Measurements from ENCODE around the gene ANKIB1.
"Not testable (repeated sequence)": the region's sequence is repeated elsewhere in the genome, so short reads cannot be mapped to it uniquely, and the experiment has no call there.

Gene ANKIB1, protein sequence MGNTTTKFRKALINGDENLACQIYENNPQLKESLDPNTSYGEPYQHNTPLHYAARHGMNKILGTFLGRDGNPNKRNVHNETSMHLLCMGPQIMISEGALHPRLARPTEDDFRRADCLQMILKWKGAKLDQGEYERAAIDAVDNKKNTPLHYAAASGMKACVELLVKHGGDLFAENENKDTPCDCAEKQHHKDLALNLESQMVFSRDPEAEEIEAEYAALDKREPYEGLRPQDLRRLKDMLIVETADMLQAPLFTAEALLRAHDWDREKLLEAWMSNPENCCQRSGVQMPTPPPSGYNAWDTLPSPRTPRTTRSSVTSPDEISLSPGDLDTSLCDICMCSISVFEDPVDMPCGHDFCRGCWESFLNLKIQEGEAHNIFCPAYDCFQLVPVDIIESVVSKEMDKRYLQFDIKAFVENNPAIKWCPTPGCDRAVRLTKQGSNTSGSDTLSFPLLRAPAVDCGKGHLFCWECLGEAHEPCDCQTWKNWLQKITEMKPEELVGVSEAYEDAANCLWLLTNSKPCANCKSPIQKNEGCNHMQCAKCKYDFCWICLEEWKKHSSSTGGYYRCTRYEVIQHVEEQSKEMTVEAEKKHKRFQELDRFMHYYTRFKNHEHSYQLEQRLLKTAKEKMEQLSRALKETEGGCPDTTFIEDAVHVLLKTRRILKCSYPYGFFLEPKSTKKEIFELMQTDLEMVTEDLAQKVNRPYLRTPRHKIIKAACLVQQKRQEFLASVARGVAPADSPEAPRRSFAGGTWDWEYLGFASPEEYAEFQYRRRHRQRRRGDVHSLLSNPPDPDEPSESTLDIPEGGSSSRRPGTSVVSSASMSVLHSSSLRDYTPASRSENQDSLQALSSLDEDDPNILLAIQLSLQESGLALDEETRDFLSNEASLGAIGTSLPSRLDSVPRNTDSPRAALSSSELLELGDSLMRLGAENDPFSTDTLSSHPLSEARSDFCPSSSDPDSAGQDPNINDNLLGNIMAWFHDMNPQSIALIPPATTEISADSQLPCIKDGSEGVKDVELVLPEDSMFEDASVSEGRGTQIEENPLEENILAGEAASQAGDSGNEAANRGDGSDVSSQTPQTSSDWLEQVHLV

DNA sequence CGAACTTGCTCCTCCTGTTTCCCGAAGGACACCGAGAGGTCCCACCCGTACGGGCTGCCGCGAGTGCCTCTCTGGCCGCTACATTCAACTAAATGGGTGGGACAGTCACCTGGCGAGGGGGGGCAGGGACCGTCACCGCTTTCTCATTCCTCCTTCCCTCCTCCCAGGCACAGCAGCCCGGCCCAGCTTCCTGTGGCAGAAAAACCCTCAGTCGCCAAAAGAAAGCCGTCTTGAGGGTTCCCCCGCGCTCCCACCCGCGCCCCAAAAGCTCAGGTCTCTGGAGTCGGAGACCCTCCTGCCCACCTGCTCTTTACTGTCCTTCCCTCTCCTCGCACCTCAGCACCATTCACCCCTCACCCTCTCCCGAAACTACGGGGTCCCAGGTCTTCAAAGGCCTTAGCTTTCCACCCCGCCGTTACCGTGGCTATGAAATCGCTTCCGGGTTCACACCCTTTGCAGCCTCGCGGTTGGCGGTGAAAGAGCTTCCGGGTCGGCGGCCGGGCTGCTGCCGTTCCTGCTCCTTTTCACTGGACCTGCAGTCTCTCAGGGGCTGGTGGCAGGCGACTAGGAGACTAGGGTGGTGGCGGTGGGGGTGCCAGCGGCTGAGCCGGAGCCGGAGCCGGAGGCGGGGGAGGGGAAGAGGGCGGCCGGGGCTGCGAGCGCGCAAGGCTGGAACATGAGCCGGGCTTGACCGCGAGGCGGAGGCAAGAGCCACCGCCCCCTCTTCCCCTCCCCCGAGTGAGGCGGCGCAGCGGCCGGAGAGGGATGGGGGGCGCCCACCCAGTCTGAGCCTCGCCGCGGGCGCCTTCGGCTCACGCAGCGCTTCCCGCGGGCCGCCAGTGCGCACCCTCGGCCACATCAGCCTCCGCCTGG, at the start of gene ANKIB1, which contains the start of gene KRIT1:
Gene ANKIB1 (plus strand): TSS at position 488 of the 873 bp plus-strand sequence. CDS start 49,005 bp downstream, outside the sequence.
Gene KRIT1 (minus strand): TSS at position 428 of the 873 bp plus-strand sequence. CDS start 3,779 bp downstream, outside the sequence.
- DNase-seq = peak; percentile 85 to 86

DNA sequence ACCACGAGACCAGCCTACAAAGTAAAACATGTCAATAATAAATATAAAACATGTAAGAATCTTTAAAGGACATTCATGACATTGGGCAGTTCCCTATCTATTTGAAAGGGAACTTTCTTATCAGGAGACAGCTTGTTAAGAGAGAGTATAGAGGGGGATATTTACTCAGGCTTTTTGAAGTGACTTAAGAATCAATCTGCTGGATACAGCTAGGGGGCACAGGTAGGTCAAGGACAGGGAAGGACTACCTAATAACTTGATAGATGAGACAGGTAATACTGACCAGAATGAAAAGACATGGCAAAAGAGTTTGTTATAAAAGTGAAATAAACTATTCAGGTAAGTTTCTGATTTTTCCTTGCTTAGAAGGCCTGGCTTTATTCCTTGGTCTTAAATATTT, 45.0 kb upstream of the ANKIB1 start:
- DNase-seq = no peak

DNA sequence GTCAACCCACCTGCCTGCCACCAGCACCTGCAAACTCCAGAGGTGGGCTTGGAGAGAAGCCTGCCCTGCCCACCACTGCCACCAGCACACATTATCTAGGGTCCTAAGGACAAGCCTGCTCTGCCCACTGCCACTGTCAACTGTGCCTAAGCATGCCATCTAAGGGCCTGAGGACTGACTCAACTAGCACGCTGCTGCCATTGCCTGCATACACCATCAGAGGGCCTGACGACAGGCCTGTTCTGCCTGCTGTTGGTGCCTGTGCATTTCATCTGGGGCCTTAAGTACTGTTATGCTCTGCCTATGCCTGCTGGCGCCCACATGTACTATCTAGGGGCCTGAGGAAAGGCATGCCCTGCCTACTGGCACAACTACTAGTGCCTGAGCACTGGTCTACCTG, 39.8 kb upstream of the ANKIB1 start:
- no peak for DNase-seq

DNA sequence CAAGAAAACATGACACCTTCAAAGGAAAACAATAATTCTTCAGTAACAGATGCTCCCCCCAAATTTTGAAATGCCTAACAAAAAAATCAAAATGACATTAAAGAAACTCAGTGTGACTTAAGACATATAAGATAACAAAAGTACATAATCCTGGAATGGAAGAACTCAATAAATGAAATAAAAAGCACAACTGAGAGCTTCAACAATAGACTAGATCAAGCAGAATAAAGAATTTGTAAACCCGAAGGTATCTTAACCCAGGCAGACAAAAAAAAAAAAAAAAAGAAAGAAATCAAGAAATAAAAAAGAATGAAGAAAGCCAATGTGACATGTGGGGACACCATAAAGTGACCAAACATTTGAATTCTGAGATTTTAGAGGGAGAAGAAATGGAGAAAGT, 39.1 kb upstream of the ANKIB1 start:
- no peak for DNase-seq

DNA sequence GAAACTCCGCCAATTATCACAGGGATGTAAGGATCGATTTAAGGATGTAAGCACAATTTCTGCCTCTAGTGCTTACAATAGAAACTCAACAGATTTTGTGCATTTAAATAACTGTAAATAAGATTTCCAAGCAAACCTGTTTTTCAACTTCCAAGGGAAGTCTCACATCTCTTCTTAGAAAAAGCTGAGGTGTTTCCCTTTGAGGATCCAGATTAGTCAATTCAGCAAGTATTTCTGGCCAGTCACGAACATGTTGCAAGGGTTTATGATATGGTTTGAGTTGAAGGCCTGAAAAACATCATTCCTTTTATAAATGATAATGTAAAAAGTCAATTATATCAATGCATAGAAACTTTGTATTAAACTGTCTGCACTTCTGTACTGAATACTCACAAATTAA, 24.0 kb upstream of the ANKIB1 start:
- no peak for DNase-seq

DNA sequence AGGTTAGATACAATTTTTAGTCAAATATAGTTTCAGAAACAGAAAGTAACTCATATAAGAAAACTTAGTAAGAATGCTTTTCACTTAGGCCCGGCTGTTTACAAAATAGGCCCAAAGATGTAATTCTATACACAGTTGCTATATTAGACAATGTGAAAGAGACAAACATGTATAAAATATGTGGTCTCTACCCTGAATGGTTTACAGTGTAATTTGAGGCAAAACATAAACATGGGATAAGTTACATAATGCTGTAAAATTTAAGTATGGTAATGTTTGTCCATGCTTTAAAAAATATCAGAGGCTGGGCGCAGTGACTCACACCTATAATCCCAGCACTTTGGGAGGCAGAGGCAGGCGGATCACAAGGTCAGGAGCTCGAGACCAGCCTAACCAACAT, 18.8 kb upstream of the ANKIB1 start:
- no peak for DNase-seq

DNA sequence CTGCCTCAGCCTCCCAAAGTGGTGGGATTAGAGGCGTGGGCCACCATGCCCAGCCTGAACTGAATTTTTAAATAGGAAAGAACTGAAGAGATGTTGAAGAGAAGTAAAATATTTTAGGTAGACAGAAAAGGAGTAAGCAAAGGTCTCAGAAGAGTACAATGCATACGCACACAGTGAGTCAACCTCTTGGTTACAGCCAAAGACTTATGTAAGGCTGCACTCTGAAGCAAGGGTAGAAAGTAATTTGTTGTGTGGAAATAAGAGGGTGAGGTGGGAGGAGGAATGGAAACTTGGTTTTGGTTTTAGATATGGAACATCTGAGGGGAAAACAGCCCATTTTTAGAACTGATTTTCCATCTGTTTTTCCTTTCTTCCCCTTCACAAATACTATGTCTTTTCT, 17.7 kb upstream of the ANKIB1 start:
- DNase-seq = no peak

DNA sequence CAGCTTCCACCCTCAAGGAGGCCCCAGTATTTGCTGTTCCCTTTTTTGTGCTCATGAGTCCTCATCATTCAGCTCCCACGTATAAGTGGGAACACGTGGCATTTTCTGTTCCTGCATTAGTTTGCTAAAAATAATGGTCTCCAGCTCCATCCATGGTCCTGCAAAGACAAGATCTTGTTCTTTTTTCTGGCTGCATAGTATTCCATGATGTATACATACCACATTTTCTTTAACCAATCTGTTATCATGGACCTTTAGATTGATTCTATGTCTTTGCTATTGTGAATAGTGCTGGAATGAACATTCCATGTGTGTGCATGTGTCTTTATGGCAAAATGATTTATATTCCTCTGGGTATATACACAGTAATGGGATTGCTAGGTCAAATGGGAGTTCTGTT, 17.0 kb upstream of the ANKIB1 start:
- no peak for DNase-seq

DNA sequence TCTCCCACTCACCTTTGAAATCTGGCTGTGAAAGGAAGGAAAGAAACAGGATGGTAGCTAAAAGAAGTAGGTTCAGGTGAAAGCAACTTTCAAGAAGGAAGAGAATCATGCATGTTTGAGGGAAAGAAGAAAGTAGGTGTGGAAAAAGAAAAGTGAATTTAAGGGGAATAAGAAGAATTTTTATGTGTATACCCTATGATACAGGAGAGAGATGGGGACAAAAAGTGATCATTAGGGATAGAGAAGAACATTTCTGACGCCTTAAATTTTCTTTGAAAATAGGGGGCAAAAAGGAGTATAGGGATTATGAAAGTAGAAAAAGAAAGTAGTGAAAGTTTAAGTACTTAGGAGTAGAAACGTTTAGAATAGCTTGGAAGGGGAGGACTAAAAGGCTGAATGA, 15.2 kb upstream of the ANKIB1 start:
- no peak for DNase-seq

DNA sequence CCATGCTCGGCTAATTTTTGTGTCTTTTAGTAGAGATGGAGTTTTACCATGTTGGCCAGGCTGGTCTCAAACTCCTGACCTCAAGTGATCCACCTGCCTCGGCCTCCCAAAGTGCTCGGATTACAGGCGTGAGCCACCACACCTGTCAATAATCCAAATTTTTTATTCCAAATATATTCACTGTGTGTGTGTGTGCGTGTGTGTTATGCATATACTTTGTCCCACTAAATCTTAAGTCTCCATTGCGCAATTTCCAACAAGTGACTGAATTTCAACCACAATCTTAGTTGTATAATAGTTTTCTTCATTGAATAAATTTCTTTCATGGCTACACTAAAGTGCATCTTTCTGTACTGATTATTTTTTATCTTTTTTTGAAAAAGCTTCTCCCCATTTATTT, 2.8 kb upstream of the ANKIB1 start:
- no peak for DNase-seq

DNA sequence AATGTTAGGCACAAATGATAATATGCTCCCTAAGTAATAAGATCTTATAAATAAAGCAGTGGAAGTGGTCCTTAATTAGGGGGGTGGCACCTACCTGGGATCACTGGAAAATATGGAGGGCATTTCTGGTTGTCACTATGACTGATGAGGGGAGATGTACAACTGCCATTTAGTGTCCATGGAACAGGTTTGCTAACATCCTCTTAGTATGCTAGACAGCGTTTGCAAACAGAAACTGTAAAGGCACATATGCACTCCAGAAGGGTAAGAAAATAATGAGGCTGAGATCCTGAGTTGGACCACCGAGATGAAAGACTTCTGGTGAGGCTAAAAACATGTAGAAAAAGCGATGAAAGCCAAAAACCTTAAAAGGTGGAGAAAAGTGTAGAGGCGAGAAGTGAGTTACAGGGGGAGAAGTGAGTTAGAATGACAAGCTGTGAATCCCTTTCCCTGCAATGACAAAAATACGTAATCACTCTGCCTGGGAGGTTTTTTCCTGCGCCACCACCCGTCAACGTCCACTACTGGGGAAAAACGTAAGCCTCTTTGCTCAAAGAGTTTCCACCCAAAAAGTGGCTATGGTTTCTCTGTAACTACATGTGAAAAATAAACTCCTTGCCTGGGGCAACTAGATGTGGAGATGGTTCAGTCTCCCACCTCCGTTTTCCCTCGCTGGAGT, 827 bp upstream of the ANKIB1 start:
- DNase-seq = no peak

DNA sequence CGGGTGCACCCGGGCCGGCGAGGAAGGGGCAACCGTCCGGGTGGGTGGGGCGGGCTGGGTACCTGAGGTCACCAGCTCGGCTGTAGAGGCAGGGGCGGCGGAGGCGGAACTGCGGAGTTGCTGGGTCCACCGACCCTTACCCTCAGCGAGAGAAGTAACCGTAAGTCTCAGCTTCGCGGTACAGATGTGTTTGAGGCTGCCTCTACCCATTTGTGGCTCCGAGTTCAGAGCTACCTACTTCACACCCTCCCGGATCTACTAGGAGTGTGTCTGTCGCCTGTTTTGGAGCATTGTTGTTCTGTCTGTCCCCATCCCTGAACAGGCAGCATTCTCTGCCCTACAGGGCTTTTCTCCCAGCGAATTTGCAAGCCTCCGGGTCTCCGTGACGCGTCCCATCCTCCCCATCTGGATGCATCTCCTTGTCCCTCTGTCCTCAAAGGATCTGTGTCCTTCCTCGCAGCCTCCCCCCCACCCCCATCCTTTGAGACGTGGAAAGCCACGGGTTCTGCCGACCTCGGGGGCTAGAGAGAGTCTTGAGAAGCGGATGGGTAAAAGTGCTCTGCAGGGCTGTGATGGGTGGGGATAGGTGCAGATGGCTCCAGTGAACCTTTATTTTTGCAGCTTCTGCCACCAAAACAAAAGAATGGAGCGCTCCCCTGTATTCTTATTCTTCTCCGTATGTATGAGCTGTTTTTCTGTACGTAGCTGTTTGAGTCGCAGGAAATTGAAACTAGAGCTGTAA, 757 bp downstream of the ANKIB1 start:
- peak; percentile 11 to 24 for DNase-seq

DNA sequence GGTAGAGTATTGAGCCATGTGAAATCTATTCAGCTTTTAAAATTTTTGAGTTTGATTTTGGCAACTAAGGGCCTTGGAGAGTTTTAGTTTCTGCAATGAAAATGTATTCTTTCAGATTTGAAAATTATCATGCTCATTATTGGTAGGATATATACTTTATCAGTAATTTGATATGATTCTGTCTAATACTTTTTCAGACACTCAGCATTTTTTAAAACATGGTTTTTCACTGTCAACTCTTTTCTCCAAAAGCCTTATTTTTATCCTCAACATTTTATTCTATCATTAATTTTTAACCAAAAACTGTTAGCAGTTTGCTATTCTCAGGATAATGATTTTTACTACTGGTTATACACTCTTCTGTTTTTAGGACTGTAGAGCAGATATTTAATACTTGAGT, 4.8 kb downstream of the ANKIB1 start:
- DNase-seq = no peak

DNA sequence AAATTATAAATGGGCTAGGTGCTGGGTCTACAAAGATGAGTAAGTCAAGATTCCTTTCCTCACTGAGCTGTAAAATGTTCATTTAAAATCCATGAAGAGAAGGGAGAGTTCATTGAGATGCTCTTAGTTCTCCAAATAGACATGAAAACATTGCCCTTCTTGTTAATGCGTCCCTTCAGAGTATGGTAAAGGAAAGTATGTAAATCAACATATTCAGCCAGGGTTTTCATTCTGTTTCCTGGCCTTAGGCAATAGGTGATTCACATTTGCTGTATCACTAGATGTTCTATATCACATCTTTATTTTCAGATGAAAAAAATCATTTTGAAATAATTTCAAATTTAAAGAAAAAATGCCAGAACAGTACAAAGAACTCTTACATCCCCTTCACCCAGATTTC, 5.4 kb downstream of the ANKIB1 start:
- no peak for DNase-seq

DNA sequence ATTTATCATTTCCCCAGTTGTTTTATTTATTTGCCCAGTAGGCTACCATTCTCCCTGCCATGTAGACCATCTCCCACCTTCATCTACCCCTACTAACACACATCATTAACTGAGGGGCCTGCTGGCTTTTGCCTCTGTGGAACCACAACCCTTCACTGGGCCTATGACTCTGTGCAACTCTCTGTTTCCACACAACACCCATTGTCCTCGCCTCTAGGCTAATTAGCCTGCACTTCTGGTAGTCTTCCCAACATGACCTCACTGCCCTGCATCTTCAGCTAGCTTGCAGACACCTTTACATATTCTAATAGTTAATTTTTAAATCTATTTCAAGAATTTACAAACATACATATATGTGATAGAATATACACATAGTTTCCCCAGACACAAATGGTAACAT, 7.5 kb downstream of the ANKIB1 start:
- no peak for DNase-seq

DNA sequence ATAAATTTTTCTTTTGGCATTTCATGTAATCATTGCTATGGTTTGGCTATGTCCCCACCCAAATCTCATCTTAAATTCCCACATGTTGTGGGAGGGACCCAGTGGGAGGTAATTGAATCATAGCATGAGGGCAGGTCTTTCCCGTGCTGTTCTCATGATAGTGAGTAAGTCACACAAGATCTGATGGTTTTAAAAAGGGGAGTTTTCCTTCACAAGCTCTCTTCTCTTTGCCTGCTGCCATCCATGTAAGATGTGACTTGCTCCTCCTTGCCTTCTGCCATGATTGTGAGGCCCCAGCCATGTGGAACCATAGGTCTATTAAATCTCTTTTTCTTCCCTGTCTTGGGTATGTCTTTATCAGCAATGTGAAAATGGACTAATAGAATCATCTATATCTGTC, 9.0 kb downstream of the ANKIB1 start:
- DNase-seq = not testable (repeated sequence)

DNA sequence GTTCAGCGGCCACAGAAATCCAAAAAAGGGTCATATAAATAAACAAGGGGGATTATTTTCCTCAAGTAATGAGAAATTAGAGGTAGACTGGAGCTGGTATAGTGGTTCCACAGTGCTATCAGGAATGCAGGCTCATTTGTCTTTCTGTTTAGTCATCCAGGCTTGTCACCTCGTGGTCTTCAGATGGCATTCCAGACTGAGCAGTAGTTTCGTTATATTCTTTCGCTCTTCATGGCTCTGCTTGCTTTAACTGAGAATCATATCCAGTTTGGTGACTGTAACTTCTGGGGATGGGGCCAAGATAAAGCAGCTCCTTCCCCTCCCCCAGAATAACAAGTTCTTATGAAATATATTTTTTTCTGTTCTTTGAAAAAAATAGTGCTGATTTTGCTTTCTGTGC, 9.5 kb downstream of the ANKIB1 start:
- no peak for DNase-seq

DNA sequence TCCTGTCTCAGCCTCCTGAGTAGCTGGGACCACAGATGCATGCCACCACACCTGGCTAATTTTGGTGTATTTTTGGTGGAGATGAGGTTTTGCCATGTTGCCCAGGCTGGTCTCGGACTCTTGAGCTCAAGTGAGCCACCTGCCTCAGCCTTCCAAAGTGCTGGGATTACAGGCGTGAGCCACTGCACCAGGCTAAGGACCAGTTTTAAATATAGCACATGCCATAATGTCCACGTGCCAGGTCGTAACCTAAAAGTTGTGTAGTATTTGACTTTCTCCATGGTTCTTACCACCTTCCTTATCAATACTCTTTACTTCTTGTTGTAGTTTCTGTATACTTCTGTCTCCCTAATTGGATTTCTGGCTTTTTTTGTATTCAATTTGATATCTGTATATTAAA, 13.3 kb downstream of the ANKIB1 start:
- DNase-seq = no peak

DNA sequence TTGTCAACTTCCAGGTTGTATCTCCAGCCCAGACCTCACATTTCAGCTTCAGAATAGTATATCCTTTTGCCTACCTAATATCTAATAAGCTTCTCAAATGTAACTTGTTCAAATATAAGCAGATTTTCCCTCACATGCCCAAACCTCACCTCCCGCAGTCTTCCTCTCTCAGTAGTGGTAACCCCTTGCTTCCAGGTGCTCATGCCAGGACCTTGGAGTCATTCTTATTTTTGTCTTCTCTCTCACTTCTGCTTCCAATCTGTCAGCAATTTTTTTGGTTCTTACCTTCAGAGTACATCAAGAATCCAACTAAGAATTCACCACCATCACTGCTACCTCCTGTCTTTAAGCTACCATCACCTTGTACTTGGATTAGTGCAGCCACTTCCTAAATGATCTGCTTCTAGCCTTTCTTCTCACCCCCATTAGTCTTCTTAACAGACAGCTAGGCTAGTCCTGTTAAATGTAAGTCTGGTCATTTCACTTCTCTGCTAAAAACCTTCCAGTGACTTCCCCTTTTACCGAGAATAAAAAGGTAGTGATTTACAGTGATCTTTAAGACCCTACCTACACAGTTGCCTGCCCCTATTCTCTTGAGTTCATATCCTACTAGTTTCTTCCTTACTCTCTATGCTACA, 14.0 kb downstream of the ANKIB1 start:
- DNase-seq = no peak

DNA sequence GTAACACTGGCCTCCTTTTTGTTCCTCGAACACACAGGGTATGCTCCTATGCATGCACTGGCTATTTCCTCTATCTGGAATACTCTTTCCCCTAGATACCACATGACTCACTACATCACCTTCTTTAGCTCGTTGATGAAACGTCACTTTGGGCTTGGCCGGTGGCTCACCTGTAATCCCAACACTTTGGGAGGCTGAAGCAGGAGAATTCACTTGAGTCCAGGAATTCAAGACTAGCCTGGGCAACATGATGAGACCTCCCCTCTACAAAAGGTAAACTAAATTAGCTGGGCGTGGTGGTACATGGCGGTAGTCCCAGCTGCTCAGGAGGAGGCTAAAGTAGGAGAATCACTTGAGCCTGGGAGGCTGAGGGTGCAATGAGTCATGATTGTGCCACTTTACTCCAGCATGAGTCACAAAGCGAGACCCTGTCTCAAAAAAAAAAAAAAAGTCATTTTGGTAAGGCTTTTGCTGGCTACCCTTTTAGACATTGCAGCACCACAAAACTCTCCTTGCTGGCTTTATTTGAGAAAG, 14.5 kb downstream of the ANKIB1 start:
- DNase-seq = no peak

All from stimulated activated CD4-positive, alpha-beta T cell treated with anti-CD3 and anti-CD28 coated beads, Interleukin-2, amount 100 ng/mL, for 24 hours (primary cell).